HepG2 (cell line): ENCODE results near the gene NXPH4.

Experiments
- JUN ChIP-seq: sonication (generic); formaldehyde crosslinking; IDR thresholded peaks from 2 replicates; pipeline ENCODE4 v1.4.0; 2020; ENCODE audit warnings: mild to moderate bottlenecking, missing genetic modification reagents
- PTBP1 ChIP-seq: fragments of 200-400 bp; formaldehyde crosslinking; IDR thresholded peaks from 2 replicates; pipeline ENCODE4 v1.6.1; 2018; ENCODE audit warnings: low read length, low read depth; ENCODE audit not compliant: poor library complexity, severe bottlenecking
- ZEB1 ChIP-seq: IDR thresholded peaks from 2 replicates; pipeline ENCODE4 v1.6.1; 2012; ENCODE audit warnings: mild to moderate bottlenecking, low read depth, inconsistent platforms; ENCODE audit not compliant: insufficient replicate concordance
- ZFP36 ChIP-seq: fragments of 150-350 bp; IDR thresholded peaks from 2 replicates; pipeline ENCODE4 v1.6.1; 2018; ENCODE audit warnings: borderline replicate concordance, low read length, low read depth; ENCODE audit not compliant: partially characterized antibody
- ZNF24 ChIP-seq: fragments of 450-650 bp; IDR thresholded peaks from 2 replicates; pipeline ENCODE4 v1.6.1; 2017; ENCODE audit warnings: antibody characterized with exemption, mild to moderate bottlenecking
- ZNF432 ChIP-seq: sonication (generic); formaldehyde crosslinking; IDR thresholded peaks from 2 replicates; pipeline ENCODE4 v1.5.0; 2020; ENCODE audit warnings: missing genetic modification reagents, mild to moderate bottlenecking, borderline replicate concordance
- TF ChIP-seq, protein P1 (sequence below): sonication (generic); formaldehyde crosslinking; IDR thresholded peaks from 2 replicates; pipeline ENCODE4 v1.5.0; 2020; ENCODE audit warnings: mild to moderate bottlenecking, missing genetic modification reagents, borderline replicate concordance
- TF ChIP-seq, protein P2 (sequence below): sonication (generic); formaldehyde crosslinking; IDR thresholded peaks from 2 replicates; pipeline ENCODE4 v1.5.0; 2020; ENCODE audit warnings: mild to moderate bottlenecking, missing genetic modification reagents
- TF ChIP-seq, protein P3 (sequence below): sonication (generic); formaldehyde crosslinking; IDR thresholded peaks from 2 replicates; pipeline ENCODE4 v1.5.0; 2020; ENCODE audit warnings: mild to moderate bottlenecking, missing genetic modification reagents, moderate library complexity

DNA sequence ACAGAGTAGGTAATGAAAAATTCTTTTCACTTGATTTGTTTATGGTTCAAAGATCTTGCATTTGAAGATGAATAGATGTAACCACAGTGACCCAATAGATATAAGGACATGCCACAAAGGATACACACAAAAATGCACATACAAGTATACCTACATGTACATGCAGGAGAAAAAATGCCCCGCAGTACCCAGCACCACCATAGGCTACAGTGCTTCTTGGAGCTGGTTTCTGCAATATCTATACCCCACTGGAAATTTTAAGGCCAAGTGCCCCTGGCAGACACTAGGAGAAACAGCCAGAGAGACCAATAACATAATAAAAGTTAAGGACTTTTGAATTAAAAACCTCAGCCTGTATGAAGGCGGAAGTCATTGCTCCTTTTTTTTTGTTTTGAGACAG, 46.5 kb downstream of the NXPH4 start:
- TF ChIP-seq PTBP1 (no peak), JUN (CRISPR knock-in tag) (no peak), ZNF24 (no peak), ZNF432 (CRISPR knock-in tag) (no peak), ZFP36 (no peak), ZEB1 (no peak)
- TF ChIP-seq, protein P1, sequence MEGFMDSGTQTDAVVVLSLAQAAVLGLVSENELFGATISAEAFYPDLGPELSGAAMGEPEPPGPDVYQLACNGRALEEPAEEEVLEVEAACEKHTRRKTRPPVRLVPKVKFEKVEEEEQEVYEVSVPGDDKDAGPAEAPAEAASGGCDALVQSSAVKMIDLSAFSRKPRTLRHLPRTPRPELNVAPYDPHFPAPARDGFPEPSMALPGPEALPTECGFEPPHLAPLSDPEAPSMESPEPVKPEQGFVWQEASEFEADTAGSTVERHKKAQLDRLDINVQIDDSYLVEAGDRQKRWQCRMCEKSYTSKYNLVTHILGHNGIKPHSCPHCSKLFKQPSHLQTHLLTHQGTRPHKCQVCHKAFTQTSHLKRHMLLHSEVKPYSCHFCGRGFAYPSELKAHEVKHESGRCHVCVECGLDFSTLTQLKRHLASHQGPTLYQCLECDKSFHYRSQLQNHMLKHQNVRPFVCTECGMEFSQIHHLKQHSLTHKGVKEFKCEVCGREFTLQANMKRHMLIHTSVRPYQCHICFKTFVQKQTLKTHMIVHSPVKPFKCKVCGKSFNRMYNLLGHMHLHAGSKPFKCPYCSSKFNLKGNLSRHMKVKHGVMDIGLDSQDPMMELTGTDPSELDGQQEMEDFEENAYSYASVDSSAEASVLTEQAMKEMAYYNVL (CRISPR knock-in tag) = no peak
- TF ChIP-seq, protein P2, sequence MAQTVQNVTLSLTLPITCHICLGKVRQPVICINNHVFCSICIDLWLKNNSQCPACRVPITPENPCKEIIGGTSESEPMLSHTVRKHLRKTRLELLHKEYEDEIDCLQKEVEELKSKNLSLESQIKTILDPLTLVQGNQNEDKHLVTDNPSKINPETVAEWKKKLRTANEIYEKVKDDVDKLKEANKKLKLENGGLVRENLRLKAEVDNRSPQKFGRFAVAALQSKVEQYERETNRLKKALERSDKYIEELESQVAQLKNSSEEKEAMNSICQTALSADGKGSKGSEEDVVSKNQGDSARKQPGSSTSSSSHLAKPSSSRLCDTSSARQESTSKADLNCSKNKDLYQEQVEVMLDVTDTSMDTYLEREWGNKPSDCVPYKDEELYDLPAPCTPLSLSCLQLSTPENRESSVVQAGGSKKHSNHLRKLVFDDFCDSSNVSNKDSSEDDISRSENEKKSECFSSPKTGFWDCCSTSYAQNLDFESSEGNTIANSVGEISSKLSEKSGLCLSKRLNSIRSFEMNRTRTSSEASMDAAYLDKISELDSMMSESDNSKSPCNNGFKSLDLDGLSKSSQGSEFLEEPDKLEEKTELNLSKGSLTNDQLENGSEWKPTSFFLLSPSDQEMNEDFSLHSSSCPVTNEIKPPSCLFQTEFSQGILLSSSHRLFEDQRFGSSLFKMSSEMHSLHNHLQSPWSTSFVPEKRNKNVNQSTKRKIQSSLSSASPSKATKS (CRISPR knock-in tag) = no peak
- TF ChIP-seq, protein P3, sequence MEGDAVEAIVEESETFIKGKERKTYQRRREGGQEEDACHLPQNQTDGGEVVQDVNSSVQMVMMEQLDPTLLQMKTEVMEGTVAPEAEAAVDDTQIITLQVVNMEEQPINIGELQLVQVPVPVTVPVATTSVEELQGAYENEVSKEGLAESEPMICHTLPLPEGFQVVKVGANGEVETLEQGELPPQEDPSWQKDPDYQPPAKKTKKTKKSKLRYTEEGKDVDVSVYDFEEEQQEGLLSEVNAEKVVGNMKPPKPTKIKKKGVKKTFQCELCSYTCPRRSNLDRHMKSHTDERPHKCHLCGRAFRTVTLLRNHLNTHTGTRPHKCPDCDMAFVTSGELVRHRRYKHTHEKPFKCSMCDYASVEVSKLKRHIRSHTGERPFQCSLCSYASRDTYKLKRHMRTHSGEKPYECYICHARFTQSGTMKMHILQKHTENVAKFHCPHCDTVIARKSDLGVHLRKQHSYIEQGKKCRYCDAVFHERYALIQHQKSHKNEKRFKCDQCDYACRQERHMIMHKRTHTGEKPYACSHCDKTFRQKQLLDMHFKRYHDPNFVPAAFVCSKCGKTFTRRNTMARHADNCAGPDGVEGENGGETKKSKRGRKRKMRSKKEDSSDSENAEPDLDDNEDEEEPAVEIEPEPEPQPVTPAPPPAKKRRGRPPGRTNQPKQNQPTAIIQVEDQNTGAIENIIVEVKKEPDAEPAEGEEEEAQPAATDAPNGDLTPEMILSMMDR (CRISPR knock-in tag) = no peak
